ENCODE results near the gene PRLR.
"Not testable (repeated sequence)": the region's sequence is repeated elsewhere in the genome, so short reads cannot be mapped to it uniquely, and the experiment has no call there.

DNA sequence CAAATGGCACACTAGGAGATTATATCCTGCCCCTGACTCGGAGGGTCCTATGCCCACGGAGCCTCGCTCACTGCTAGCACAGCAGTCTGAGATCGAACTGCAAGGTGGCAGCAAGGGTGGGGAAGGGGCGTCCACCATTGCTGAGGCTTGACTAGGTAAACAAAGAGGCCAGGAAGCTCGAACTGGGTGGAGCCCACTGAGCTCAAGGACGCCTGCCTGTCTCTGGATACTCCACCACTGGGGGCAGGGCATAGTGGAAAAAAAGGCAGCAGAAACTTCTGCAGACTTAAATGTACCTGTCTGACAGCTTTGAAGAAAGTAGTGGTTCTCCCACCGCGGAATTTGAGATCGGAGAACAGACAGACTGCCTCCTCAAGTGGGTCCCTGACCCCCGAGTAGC, 125.7 kb downstream of the PRLR start:
- TF ChIP-seq POLR2A (IDR thresholded peaks at IDR 0.05), result not testable (repeated sequence)
- TF ChIP-seq, protein P1, sequence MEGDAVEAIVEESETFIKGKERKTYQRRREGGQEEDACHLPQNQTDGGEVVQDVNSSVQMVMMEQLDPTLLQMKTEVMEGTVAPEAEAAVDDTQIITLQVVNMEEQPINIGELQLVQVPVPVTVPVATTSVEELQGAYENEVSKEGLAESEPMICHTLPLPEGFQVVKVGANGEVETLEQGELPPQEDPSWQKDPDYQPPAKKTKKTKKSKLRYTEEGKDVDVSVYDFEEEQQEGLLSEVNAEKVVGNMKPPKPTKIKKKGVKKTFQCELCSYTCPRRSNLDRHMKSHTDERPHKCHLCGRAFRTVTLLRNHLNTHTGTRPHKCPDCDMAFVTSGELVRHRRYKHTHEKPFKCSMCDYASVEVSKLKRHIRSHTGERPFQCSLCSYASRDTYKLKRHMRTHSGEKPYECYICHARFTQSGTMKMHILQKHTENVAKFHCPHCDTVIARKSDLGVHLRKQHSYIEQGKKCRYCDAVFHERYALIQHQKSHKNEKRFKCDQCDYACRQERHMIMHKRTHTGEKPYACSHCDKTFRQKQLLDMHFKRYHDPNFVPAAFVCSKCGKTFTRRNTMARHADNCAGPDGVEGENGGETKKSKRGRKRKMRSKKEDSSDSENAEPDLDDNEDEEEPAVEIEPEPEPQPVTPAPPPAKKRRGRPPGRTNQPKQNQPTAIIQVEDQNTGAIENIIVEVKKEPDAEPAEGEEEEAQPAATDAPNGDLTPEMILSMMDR (IDR thresholded peaks at IDR 0.05), result not testable (repeated sequence)

Measured in body of pancreas (tissue), 4 donors.